Stimulated activated CD8-positive, alpha-beta memory T cell treated with anti-CD3 and anti-CD28 coated beads, Interleukin-4, amount 100 ng/mL, for 24 hours (primary cell): ENCODE data around the gene RBMS3.
"Not testable (repeated sequence)": the region's sequence is repeated elsewhere in the genome, so short reads cannot be mapped to it uniquely, and the experiment has no call there.

Source experiments
- DNase-seq: peaks from one replicate; pipeline ENCODE4 v3.0.0-alpha.2; 2020; ENCODE audit warnings: low read depth

The RBMS3 gene

DNA sequence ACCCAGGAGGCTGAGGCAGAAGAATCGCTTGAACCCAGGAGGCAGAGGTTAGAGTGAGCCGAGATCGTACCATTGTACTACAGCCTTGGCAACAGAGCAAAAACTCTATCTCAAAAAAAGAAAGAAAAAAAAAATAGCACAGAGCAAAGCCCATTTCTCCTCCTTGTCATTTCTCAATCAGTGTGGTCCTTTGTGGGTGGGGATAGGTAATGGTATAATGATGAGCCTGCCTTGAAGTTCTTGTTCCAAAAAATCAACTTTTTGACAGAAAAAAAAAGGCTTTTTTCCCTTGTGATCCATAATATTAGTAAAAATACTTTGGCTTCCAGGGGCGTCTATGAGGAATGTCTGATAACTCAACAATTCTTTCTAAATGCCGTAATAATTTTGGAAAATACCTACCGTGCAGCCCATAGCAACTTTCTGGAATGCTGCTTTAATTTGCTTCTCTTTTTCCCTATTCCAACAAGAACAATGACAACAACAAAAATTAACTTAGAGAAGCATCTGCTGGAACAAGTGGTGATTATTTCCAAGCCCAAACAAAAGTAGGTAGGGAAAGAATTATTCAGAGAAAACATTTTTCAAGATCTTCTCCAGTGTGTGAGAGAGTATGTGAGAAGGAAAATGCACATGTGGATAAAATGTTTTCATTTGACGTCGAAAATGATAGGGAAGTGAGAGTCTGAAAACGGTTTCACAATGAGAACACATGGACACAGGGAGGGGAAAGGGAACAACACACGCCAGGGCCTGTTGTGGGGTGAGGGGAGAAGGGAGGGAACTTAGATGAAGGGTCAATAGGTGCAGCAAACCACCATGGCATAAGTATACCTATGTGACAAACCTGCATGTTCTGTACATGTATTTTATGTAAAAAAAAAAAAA, 337.8 kb downstream of the RBMS3 start:
- DNase-seq = no peak

GRCh38 chr3:29619676-29620075, 338.8 kb downstream of the RBMS3 start:
- DNase-seq = no peak

- DNase-seq = no peak
Observed at GRCh38 chr3:29627136-29628117, 346.6 kb downstream of the RBMS3 start.

GRCh38 chr3:29628795-29629194, 347.9 kb downstream of the RBMS3 start:
- DNase-seq = no peak

GRCh38 chr3:29635888-29636287, 355.0 kb downstream of the RBMS3 start:
- no peak for DNase-seq

DNA sequence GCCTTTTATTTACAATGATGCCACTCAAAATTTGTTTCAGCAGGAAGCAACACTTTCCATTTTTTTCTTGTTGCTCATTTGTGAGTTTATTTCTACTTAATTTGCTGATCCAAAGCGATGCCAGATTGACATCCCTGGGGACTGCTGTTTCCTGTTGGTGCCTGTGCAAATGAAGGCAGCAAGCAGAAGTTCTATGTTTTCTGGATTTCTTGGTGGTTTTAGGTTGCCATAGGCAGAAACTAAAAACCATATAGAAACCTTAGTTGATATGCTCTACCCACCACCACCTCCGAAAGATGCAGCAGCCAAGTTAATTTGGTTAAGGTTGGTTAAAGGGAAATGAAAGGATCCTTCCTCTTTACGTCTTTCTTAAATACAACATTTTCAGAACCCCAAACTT, 356.2 kb downstream of the RBMS3 start:
- DNase-seq = no peak

DNA sequence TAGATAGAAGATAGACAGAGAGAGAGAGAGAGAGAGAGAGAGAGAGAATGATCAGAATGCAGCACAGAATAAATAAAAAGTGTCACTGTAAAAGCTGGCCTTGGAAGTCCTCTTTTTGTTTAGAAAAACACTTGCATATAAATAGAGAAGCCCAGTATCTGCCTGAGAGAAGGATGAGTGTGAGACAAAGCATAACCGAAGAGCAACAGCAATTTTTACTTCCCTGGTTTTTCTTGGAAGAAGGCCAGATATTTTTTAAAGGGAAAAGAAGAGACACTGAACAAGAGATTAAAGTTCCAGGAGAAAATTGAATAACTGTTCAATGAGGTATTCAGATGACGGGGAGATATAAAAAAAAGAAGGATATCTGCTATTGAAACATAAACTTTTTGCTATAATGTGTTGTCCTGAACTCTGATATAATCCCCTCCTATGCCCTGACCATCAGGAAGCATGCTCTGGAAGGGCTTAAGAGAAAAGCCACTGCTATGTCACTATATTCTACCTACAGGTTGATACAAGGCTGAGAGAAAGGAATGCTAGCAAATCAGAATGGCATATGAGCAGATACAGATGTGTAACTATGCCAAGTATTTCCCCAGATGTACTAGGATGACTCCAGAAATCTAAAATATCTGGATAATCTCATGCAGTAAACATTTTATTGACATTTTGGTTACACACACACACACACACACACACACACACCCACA, 358.9 kb downstream of the RBMS3 start:
- DNase-seq = no peak

GRCh38 chr3:29642393-29643033, 361.6 kb downstream of the RBMS3 start:
- DNase-seq = no peak

DNA sequence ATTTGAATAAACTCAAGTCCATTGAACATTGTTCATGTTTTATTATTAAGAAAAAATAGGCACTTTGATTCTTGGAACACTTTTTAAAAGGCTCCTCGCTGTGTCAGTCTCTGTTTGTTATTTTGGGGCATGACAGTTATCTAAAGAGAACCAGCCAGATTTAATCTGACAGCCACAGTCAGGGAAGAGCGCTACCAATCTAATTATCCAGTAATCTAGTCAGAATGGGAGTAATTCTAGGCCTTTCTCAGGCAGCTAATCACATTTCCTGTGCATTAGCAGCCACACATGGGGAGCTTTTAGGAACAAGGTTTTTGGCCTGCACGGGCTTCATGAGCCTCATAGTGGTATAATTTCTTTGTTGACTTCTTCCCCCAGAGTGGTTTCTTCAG, 362.2 kb downstream of the RBMS3 start:
- DNase-seq = no peak

DNA sequence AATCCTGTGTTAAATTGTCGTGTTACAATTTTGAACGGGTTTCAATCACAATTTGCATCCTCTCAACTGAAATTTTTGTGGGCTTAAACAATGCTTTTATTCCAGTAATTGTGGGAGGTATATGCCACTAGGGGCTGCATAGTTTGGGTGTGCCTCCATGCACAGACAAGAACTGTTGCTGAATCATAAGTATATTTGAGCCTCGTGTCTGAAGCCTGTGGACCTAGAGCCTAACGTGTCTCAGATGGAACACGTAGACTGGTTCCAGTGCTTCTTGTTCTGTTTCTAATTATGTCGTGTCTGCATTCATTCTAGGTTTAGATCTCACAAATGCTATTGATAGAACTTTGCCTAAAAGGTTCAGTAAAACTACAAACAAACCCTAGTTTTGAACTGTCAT, 363.4 kb downstream of the RBMS3 start:
- no peak for DNase-seq

- no peak for DNase-seq
Observed at GRCh38 chr3:29644956-29645636, 364.2 kb downstream of the RBMS3 start.

DNA sequence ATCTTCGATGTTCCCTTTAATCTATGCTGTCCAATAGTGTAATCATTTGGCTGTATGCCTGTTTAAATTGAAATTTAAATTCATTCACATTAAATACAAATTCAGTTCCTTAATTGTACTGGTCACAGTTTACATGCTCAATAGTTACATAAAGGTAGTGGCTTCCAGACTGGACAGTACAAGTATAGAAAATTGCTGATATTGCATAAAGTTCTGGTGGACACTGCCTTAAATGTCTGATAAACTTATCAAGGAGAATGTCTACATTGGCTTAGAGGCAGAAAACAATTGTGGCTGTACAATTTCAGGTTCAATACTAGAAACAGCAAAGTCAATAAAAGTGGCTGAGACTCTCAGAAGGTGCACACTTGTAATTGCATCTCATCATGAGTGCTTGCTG, 365.2 kb downstream of the RBMS3 start:
- no peak for DNase-seq

GRCh38 chr3:29649815-29650547, 369.1 kb downstream of the RBMS3 start:
- no peak for DNase-seq

GRCh38 chr3:29653680-29654079, 372.8 kb downstream of the RBMS3 start:
- DNase-seq = no peak

DNA sequence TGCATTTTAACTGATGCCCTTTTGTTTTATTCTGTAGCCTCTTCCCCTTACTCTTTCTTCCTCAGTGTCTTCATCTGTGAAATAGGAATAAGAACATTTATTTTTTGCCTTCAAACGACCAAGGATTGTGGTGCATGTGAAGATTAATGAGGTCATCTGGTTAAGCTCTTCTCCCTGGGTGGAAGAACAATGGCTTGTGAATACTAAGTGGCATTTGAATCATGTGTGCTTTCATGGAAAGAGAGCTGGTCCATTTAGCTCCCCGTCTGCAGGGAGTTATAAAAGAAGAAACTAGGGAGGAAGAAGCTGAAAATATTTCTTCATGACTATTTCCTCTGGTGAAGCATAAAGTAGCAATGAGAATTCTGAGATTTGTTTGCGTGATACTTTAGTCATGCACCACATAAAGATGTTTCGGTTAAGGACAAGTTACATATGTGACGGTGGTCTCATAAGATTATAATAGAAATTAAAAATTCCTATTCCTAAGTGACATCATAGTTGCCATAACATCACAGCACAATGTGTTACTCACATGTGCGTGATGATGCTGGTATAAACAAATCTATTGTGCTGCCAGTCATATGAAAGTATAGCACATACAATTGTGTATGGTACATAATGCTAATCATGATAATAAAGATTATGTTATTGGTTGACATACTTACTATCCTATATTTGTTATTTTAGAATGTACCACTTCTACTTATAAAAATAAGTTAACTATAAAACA, 374.3 kb downstream of the RBMS3 start:
- no peak for DNase-seq

DNA sequence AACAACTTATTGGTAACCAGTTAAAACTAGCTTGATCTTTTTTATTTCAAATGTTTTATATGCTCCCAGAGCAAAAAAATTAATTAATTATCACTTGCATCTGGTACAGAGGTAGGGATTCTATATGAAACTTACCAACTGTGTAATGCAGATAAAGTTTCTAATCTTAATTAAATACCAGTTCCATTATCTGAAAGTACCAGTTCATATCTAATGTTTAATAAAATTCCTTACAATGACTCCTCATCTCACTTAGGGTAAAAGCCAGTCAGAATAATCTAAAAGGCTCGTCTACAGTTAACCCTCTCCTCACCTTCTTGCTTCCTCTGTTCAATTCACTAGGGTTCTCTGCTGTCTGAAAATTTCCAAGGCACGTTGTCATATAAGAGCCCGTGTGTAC, 384.8 kb downstream of the RBMS3 start:
- no peak for DNase-seq

GRCh38 chr3:29668233-29668632, 387.4 kb downstream of the RBMS3 start:
- no peak for DNase-seq

DNA sequence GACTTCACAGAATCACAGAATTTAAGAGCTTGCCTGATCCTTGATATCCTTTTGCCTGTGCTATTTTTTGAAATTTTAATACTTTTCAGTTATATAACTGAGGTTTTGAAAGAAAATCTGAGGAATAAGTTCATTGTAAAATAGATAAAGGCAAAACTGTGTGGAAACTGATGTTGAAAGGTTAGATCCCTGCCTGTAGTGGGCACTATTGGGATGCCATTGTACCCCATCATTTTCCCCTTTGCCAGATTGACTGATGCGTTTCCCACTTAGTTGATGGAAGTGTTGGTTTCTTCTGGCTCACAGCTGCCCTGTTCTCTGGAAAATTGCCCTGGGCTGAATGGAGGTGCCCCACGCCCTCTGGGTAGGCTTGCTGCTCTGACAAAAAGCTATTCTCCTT, 387.9 kb downstream of the RBMS3 start:
- no peak for DNase-seq

- DNase-seq = not testable (repeated sequence)
Observed at GRCh38 chr3:29670476-29670875, 389.6 kb downstream of the RBMS3 start.

- DNase-seq = no peak
Observed at GRCh38 chr3:29677421-29677820, 396.6 kb downstream of the RBMS3 start.
